Stimulated activated CD8-positive, alpha-beta memory T cell treated with anti-CD3 and anti-CD28 coated beads, Interleukin-7, amount 100 ng/mL, for 24 hours (primary cell): ENCODE measurements around the gene KRAS.

Experiments used
- DNase-seq: peaks from one replicate; pipeline ENCODE4 v3.0.0-alpha.2; 2020; ENCODE audit warnings: low read depth

The KRAS gene

DNA sequence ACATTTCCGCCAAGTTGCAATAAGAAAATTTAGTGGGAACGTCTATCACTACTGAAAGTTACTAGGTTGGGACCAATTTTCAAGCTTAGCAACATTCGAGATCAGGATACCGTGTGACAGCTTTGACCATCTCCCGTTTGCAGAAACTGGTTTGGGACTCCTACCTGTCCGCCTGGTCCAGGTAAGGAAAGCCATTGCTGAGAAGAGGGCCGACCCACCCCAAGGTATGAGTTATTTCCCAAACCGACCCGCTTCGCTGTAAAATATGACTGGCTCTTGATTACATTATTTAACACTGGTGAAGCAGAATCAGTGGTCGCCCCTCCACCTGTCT is 56.0 kb downstream of the KRAS start:
- no peak for DNase-seq

DNA sequence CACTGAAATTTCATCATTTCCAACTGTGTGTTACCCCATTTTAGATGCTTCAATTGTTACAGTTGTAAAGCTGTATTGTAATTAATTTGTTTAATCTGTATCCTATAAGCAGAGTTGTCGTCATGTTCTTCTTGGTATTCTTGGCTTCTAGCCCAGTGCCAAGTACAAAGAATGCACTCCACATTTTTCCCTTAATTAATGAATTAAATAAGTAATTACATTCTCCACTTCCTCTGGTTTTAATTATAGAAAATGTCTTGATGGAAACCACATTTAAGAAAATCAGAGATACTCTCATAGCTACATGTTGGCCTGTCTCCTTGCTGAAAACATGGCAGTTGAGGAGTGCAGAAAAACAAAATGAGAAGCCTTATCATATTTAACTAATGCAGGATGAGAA is 56.5 kb downstream of the KRAS start:
- no peak for DNase-seq

DNA sequence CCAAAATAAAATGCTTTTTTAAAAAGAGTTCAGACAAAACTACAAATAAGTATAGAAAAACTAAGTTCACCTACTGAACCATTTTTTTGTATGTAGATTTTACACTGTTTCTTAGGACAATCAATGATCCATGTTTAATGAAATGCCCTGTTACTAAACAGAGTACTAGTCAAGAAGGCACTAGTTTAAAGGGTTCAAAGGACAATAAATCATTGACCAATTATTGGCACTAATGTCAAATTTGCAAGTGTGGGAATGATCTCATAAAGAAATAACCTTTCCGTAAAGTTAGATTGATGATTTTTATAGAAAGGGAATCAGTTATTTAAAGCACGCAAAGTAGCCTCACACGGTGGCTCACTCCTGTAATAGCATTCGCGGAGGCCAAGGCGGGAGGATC is 59.9 kb downstream of the KRAS start:
- no peak for DNase-seq

DNA sequence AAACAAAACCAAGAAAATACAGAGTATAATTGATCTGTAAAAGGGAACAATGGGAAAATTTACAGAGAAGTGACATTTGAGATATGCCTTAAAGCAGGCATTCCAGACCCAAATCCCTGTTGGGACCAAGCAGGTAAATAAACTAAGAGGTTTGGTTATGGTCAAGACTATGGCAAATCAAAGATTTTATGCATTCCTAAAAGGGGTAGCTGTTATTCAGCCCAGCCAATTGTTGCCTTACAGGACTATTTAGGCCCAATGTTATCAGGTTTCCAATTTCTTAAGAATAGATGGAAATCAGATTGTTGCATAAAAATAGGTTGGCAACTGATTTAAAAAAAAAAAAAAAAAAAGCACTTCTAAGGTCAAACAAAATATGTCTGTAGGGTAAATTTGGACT is 61.1 kb downstream of the KRAS start:
- no peak for DNase-seq

DNA sequence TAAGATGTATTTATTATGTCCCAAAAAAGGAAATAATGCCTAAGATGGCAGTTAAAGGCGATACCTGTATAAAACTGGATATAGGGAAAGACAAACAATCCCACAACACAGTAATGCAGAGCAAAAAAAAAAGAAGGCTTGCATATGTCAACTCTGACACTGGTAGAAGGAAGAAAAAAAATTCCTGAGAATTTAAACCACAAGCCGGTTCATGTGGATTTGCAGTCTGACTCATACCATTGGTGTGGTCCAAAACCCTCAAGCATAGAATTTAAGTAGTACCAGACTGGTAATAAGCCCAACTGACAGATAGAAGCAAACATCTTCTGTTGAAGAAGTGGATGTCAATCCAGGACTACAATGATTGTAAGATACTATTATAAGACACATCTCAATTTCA is 62.9 kb downstream of the KRAS start:
- no peak for DNase-seq

DNA sequence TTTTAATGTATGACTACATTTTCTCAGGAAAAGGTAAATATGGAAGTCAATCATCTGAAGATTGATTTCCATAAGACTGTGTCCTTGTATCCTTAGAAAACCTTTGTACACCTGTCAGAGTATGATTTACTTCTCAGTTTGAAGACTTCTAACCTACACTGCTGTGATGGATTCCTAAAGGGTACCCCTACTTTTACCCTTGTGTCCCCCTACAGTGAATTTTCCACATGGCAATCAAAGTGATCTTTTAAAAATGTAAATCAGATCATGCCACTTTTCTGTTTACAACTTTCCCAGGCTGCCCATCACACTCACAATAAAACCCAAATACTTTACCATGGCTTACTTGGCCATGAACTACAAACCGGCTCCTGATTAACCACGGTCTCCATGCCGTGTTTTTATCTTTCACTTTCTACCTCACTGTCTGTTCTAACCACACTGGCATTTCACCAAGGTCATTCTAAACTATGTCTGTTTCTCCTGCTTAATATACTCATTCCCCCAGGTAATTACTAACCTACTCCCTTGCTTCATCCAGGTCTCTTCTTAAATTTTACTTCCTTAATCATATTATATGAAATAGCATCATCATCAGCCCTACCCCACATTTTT is 63.8 kb downstream of the KRAS start:
- DNase-seq: no peak

DNA sequence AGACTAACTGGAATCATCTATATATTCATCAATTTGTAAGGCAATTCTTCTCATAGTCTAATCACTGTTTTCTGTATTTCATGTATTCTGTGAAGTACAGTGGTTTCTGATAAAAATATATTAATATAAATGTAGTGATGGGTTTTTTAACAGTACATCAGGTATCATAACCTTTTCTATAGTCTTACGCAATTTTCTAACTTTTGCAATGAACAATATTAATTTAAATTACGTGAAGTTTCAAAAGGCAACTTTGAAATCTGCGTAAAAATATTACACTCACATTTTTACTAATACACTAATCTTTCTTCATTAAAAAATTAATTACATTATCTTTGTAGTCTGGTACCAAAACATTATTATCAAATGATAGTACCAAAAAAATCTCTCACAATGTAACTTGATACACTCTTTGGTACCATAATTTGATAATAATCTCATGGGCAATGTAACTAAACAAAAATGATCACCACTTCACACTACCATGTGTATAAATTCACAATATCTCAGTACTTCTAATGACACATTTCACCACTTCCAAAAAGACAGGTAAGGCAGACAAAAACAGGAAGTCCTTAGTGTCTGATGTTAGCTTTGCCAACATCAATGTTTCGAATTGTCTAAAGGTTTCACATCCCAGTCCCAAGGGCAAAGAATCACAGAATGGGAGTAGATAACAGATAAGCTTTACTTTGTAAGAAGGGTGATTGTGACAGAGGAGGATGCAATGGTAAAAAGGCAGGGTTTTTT is 64.5 kb downstream of the KRAS start:
- DNase-seq: no peak

DNA sequence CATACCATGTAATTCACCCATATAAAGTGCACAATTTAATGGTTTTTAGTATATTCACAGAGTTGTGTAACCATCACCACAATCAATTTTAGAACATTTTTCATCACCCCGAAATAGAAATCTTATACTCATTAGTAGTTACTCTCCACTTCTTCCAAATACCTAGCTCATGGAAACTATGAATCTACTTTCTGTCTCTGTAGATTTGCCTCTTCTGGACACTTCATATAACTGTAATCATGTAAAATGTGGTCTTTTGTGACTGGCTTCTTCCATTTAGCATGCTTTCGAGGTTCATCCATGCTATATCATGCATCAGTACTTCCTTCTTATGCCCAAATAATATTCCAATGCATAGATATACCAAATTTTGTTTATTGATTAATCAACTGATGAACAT is 66.6 kb downstream of the KRAS start:
- no peak for DNase-seq

DNA sequence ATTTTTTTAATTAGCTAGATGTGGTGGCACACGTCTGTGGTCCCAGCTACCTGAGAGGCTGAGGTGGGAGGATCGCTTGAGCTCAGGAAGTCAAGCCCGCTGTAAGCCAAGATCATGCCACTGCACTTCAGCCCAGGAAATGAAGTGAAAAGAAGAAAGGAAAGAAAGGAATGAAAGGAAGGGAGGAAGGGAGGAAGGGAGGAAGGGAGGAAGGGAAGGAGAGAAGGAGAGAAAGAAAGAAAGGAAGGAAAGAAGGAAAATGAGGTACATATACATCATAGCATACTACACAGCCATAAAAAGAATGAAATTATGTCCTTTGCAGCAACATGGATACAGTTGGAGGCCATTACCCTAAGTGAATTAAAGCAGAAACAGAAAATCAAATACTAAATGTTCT is 68.0 kb downstream of the KRAS start:
- no peak for DNase-seq

DNA sequence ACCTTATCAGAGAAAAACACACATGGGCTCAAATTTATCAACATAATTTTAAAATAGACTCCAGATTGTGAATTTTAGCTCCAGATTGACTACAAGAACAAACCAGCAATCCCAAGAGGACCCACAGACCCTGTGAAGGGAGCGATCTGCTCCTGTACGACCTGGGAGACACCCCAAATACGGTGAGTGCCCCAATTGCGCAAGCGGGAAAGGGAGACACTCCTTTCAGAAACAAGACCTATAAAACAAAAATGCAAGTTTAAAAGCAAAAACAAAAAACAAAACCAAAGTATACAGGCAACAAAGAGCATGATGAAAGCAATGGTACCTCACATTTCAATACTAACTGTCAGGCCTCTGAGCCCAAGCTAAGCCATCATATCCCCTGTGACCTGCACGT is 87.9 kb downstream of the KRAS start:
- DNase-seq: no peak

DNA sequence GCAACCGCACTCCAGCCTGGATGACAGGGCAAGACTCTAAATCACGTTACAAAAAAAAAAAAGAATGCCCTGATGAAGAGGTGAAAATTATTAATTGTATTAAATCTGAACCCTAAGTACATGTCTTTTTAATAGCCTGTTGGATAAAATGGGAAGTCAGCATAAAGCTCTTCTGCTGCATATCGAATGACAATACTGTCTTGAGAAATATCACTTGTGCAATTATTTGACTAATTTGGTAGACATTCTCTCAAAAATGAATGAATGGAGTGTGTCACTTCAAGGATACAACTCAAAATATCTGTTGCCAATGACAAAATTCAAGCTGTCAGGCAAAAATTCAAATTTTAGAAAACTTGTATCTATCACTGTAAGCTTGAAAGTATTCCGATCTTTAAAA is 94.7 kb downstream of the KRAS start:
- no peak for DNase-seq

DNA sequence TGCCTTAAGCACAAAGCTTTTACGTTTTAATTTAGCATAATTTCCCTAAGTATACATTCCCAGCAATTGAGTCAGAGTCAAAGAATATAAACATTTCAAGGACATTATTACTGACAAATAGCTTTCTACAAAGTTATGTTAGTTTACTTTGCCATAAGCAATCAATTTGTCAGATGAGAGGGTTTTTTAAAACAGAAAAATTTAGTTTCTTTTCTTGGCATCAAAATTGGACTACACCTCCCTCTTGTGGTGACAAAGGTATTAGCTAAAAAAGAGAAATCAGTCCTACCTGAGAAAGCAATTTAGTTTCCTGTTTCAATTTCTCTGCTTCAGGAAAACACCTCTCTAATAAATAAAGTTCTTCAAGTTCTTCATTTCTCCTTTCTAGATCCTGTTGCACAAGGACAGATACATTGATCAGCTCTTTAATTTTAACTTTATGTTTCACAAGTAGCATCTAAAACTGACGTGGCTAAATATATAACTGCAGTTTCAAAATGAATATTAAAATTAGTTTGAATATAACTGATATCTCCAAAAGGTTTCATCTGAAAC is 95.6 kb downstream of the KRAS start:
- no peak for DNase-seq
